PC-3 (cell line): ENCODE data around the gene KMT2C. TPM values are rescaled to one million over a fixed set of nuclear protein-coding genes. Genes with fewer than 3 reads are reported as not detected.

Experiments used
- ATAC-seq: fragments of 200-7000 bp; cut with Tn5 transposase; 2 replicates; pipeline ENCODE4 v1.9.1; 2020; ENCODE audit warnings: mild to moderate bottlenecking, moderate library complexity
- BruUV-seq: library from RNA; stranded (reverse); fragments of 400-500 nt; replicated peaks from 2 replicates; lab custom pipeline; 2021; lab: Mats Ljungman, UMichigan
- CTCF ChIA-PET: fragments of 300-600 bp; sonication (Branson Sonifier 250); formaldehyde crosslinking; loops from one replicate; lab custom pipeline; 2022; ENCODE audit warnings: antibody characterized with exemption; lab: Charles Lee
- POLR2A ChIA-PET: fragments of 300-600 bp; sonication (Branson Sonifier 250); formaldehyde crosslinking; loops from one replicate; lab custom pipeline; 2022; ENCODE audit warnings: antibody characterized with exemption; ENCODE audit not compliant: unreplicated experiment; lab: Charles Lee
- DNase-seq: peaks from one replicate; pipeline ENCODE4 v3.0.0-alpha.2; 2015
- H2AFZ ChIP-seq: fragments of 300-600 bp; sonication (generic); 2 replicates; pipeline ENCODE4 v1.6.0; 2016; ENCODE audit warnings: antibody characterized with exemption, low read length
- H3F3A ChIP-seq: fragments of 300-600 bp; sonication (generic); one replicate; pipeline ENCODE4 v1.6.0; 2017; ENCODE audit warnings: antibody characterized with exemption, low read length, control low read depth, mild to moderate bottlenecking; ENCODE audit not compliant: unreplicated experiment
- H3K27ac ChIP-seq: fragments of 300-600 bp; sonication (generic); 2 replicates; pipeline ENCODE4 v1.5.1; 2016; ENCODE audit warnings: mild to moderate bottlenecking, low read length
- H3K27me3 ChIP-seq: fragments of 300-600 bp; sonication (generic); 2 replicates; pipeline ENCODE4 v1.6.1; 2016; ENCODE audit warnings: low read length, mixed read lengths
- H3K36me3 ChIP-seq: fragments of 300-600 bp; sonication (generic); 2 replicates; pipeline ENCODE4 v1.6.1; 2016; ENCODE audit warnings: low read depth, mixed run types, low read length, mixed read lengths
- H3K4me1 ChIP-seq: fragments of 300-600 bp; sonication (generic); 2 replicates; pipeline ENCODE4 v1.5.1; 2016; ENCODE audit warnings: low read length; ENCODE audit not compliant: insufficient read depth
- H3K4me2 ChIP-seq: fragments of 300-600 bp; sonication (generic); 2 replicates; pipeline ENCODE4 v1.6.0; 2016; ENCODE audit warnings: low read length
- H3K4me3 ChIP-seq: fragments of 300-600 bp; sonication (generic); 2 replicates; pipeline ENCODE4 v1.5.1; 2016; ENCODE audit warnings: mild to moderate bottlenecking, low read length, mixed read lengths
- H3K79me2 ChIP-seq: fragments of 300-600 bp; sonication (generic); 2 replicates; pipeline ENCODE4 v1.6.1; 2017; ENCODE audit warnings: low read length, mixed read lengths
- H3K9ac ChIP-seq: fragments of 300-600 bp; sonication (generic); 2 replicates; pipeline ENCODE4 v1.6.0; 2016; ENCODE audit warnings: mild to moderate bottlenecking, low read length
- H3K9me2 ChIP-seq: fragments of 300-600 bp; sonication (generic); replicated peaks from 2 replicates; pipeline ENCODE4 v1.6.1; 2016; ENCODE audit warnings: mixed run types, low read length, mixed read lengths
- H3K9me3 ChIP-seq: fragments of 300-600 bp; sonication (generic); 2 replicates; pipeline ENCODE4 v1.6.1; 2016; ENCODE audit warnings: low read length, mixed read lengths
- H4K20me1 ChIP-seq: fragments of 300-600 bp; sonication (generic); 2 replicates; pipeline ENCODE4 v1.6.1; 2016; ENCODE audit warnings: low read length, mixed read lengths
- CTCF ChIP-seq: fragments of 300-600 bp; sonication (generic); conservative IDR thresholded peaks from 2 replicates; pipeline ENCODE4 v1.5.1; 2017; ENCODE audit warnings: antibody characterized with exemption, low read depth, mild to moderate bottlenecking, low read length
- EZH2 ChIP-seq: fragments of 300-600 bp; sonication (generic); IDR thresholded peaks from one replicate; pipeline ENCODE4 v1.6.1; 2017; ENCODE audit warnings: antibody characterized with exemption, mild to moderate bottlenecking, low read length; ENCODE audit not compliant: unreplicated experiment
- EZH2phosphoT487 ChIP-seq: fragments of 300-600 bp; sonication (generic); IDR thresholded peaks from 2 replicates; pipeline ENCODE4 v1.6.1; 2018; ENCODE audit warnings: mild to moderate bottlenecking, antibody characterized with exemption, low read length, borderline replicate concordance
- intact Hi-C: fragments of 100-400 bp; cut with micrococcal nuclease; formaldehyde crosslinking; loops from 2 replicates; pipeline ENCODE4 v1.9.0; 2023
- total RNA-seq: library from RNA; depleted of rRNA; stranded (reverse); fragments of >200 nt; gene quantifications from 2 replicates; pipeline ENCODE4 v1.2.3, GENCODE V29; 2014

Gene KMT2C
- total RNA-seq, 1 experiment from 2014 or later: 15.3 TPM

DNA sequence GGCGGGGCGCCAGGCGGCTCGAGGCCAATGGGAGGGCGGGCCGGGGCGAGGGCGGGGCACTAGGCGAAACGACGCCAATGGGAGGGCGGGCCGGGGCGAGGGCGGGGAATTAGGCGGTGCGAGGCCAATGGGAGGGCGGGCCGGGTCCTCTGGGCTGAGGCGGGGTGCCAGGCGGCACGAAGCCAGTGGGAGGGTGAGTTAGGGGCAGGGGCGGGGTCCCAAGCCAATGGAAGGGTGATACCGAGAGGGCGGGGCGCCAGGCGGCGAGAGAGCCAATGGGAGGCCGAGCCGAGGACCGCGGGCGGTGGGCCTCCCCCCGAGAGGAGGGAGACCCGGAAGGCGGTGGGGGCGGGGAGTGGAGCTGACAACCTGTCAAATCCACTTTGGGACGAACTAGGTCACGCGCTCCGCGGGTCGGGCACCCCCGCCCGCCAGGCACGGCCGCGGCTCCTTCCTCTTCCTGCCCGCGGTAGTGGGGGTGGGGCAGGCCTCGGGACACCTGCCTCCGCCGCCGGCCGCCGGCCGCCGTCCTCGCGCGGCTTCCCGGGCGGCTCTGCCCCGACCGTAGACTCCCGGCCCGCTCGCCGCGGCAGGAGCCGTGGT is 28.0 kb upstream of the KMT2C start:
- Histone ChIP-seq H3K27me3 (no peaks in the 10 kb centered on the region), H2AFZ (peak overlapping the region; percentile 94), H4K20me1 (no peaks in the 10 kb centered on the region), H3K79me2 (peaks cover 8% of the 10 kb centered on the region; the same call in 1 of the 2 replicates), H3K36me3 (no peaks in the 10 kb centered on the region), H3K4me3 (peak overlapping the region; percentile 91), H3K9ac (peak overlapping the region; percentile 91), H3K9me2 (no peaks in the 10 kb centered on the region), H3K9me3 (no peaks in the 10 kb centered on the region), H3F3A (no peaks in the 10 kb centered on the region), H3K4me1 (peaks cover 12% of the 10 kb centered on the region; the same call in 1 of the 2 replicates), H3K4me2 (peak overlapping the region; percentile 100), H3K27ac (peak overlapping the region; percentile 85)
- intact Hi-C loops: loop anchor here (1.0 to 10.0 kb wide), 4 partner anchors 27 to 296 kb away; partner anchors contain the start of gene XRCC2
- DNase-seq (peak; percentile 98), ATAC-seq (peak; percentile 81)
- CTCF ChIA-PET: interaction anchor here (0.6 kb wide), 1 partner anchor 243 kb away, joined by 4 read pairs; no protein-coding TSS in a partner anchor
- TF ChIP-seq EZH2phosphoT487: no peak
- no TSS peak for BruUV-seq
- POLR2A ChIA-PET: interaction anchor here (0.6 kb wide), 2 partner anchors 805 to 1123 kb away, joined by 3 read pairs; no protein-coding TSS in a partner anchor

GRCh38 chr7:152462995-152463708 is 27.3 kb upstream of the KMT2C start:
- peak overlapping the region; percentile 94 for H2AFZ ChIP-seq
- H3K4me3 ChIP-seq: peak overlapping the region; percentile 91
- no peaks in the 10 kb centered on the region for H3K27me3 ChIP-seq
- POLR2A ChIA-PET: interaction anchor here (0.6 kb wide), 1 partner anchor 1122 kb away, joined by 3 read pairs; no protein-coding TSS in a partner anchor
- CTCF ChIA-PET: no interaction called here
- ATAC-seq (peak; percentile 15), DNase-seq (peak; percentile 29)
- H3K36me3 ChIP-seq: no peaks in the 10 kb centered on the region
- H3K9me2 ChIP-seq: no peaks in the 10 kb centered on the region
- TF ChIP-seq EZH2phosphoT487 (no peak), EZH2 (no peak), CTCF (no peak)
- TSS peak; percentile 73 for BruUV-seq
- intact Hi-C loops: loop anchor here (1.0 to 10.0 kb wide), 4 partner anchors 26 to 297 kb away; partner anchors contain the start of gene XRCC2
- H3K4me1 ChIP-seq: peaks cover 12% of the 10 kb centered on the region; the same call in 1 of the 2 replicates
- peak overlapping the region; percentile 71 for H3K9ac ChIP-seq
- no peaks in the 10 kb centered on the region for H4K20me1 ChIP-seq
- peak overlapping the region; percentile 83 for H3K4me2 ChIP-seq
- H3K27ac ChIP-seq: peak overlapping the region; percentile 16; the same call in 1 of the 2 replicates
- peaks cover 8% of the 10 kb centered on the region; the same call in 1 of the 2 replicates for H3K79me2 ChIP-seq
- H3K9me3 ChIP-seq: no peaks in the 10 kb centered on the region
- H3F3A ChIP-seq: no peaks in the 10 kb centered on the region

DNA sequence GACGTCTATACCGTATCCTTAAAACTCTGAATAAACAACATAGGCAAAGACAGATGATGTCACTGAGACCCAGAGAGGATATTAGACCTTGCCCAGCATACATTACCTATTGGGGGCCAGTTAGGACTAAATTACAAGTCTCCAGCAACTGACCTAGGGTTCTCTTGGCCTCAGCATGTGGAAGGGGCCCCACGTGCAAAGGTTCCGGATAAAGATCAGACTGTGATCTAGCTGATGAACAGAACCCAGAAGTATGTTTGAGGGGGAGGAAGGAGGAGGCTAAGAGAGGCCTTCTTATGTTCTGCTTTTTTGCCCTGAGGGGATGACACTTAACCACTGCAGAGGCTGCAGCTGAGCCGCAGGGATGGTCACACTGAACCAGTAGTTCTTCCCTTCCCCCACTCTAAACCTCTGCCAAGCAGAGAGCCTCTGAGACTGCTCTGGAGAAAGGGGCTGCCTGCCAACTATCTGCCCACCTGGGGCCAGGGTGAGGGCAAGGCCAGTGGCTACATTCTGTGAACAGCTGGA is 24.0 kb upstream of the KMT2C start:
- H3K79me2 ChIP-seq: peaks cover under 1% of the 10 kb centered on the region; the same call in 1 of the 2 replicates
- intact Hi-C loops: loop anchor here (10.0 kb wide), 2 partner anchors 215 to 245 kb away; partner anchors contain the start of gene XRCC2
- H2AFZ ChIP-seq: no peak overlapping the region
- no peaks in the 10 kb centered on the region for H3K36me3 ChIP-seq
- H3F3A ChIP-seq: no peaks in the 10 kb centered on the region
- H3K4me3 ChIP-seq: no peak overlapping the region
- H3K9ac ChIP-seq: no peak overlapping the region
- no TSS peak for BruUV-seq
- no peaks in the 10 kb centered on the region for H3K27me3 ChIP-seq
- H3K9me3 ChIP-seq: no peaks in the 10 kb centered on the region
- 0 out of 2 replicates have a peak, but pooled peaks cover 5% of the 10 kb centered on the region for H3K4me1 ChIP-seq
- no peak overlapping the region for H3K4me2 ChIP-seq
- POLR2A ChIA-PET: no interaction called here
- ATAC-seq (no peak), DNase-seq (peak; percentile 33)
- no peaks in the 10 kb centered on the region for H4K20me1 ChIP-seq
- TF ChIP-seq EZH2phosphoT487 (no peak), EZH2 (no peak), CTCF (no peak)
- CTCF ChIA-PET: no interaction called here
- no peak overlapping the region for H3K27ac ChIP-seq
- no peaks in the 10 kb centered on the region for H3K9me2 ChIP-seq
